ENCODE results near the gene TATDN2. TPM values are rescaled to one million over a fixed set of nuclear protein-coding genes. Genes with fewer than 3 reads are reported as not detected.
A peak's percentile ranks its signal among the peaks of the same experiment; 100 is the strongest.

TATDN2 gene
- polyA plus RNA-seq, 2 of the 4 experiments (the other 2 are of a cell fraction) = 22.4 to 34.9 TPM

DNA sequence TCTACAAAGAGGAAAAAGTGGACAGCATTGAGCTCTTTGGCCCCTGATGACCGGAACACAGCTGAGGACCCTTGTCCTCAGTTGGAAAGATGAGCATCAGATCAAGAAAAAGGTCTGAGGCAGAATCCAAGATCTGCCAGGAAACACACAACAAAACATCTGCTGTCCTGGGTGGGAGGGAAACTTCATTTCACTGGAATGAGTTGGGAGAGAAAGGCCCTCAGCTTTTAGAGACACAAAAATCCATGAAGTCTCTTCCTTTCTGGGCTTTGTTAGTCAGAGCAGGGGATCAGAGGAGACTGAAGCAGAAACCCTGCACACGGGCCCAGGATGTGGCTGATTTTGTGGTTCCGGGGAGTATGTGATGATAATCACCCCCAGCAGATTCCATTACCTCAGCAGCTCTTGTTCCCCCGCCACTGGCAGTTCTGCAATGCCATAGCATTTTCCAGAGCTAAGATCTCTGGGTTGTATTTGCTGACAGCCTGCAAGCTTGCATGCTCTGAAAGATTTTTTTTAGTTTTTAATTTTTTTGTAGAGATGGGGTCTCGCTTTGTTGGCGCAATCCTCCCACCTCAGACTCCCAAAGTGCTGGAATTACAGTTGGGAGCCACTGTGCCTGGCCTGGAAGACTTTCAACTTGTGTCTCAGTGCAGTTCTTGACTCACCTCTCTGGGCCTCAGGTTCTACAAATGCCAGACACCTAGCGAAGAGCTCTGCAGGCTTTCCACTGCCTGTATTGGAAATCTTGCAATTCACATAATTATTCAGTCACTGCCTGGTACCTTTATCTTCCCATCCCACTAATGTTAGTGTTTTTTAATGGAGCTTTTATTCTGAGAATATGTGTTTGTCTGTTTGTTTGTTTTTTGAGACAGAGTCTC lies 5.8 kb upstream of the TATDN2 start:
- ATAC-seq (no peak), FAIRE-seq (no peak), DNase-seq (ENCODE audit: low read depth in 1 of 2, low spot score in 1 of 2) (no peak)
- Histone ChIP-seq H3K27ac (no peak overlapping the region), H3K4me3 (no peak overlapping the region), H3K4me1 (no peaks in the 10 kb centered on the region), H3K4me2 (no peak overlapping the region), H3K9me3 (peaks cover 16% of the 10 kb centered on the region)
- 96% methylated on average over 7 of the region's 7 CpGs for WGBS (ENCODE audit: missing lambda C conversion rate)
- ChIA-PET POLR2A (no interaction called here), CTCF (interaction anchor here (0.7 to 1.6 kb wide), 6 partner anchors 11 to 50 kb away, joined by 3 to 7 read pairs (median 3); no protein-coding TSS in a partner anchor)
- TF ChIP-seq JUN (IDR thresholded peaks at IDR 0.05) = no peak

DNA sequence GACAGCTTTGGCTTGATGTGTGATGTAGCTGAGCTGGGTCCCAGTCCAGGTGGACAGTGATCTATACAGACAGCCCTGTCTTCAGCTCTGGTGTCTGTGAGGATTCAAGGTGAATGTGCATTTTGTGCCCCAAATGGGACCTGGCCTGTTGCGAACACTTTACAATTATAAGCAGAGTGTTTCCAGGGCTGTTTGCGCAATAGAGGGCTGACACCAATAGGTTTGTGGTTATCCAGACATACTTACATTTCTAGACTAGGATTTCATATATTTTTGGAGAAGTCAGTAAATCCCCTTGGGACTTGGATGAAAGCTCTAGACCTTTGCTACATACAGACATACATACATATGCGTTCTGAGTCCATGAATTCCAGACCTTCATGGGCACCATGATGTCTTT lies 4.2 kb upstream of the TATDN2 start:
- no peak overlapping the region for H3K4me3 ChIP-seq
- H3K4me1 ChIP-seq = 0 out of 3 replicates have a peak, but pooled peaks cover 4% of the 10 kb centered on the region
- ATAC-seq (no peak), DNase-seq (ENCODE audit: low read depth in 1 of 2, low spot score in 1 of 2) (no peak), FAIRE-seq (no peak)
- H3K27ac ChIP-seq = no peak overlapping the region
- H3K9me3 ChIP-seq = peaks cover 16% of the 10 kb centered on the region
- H3K4me2 ChIP-seq = no peak overlapping the region
- ChIA-PET CTCF (interaction anchor here (1.2 kb wide), 1 partner anchor 71 kb away, joined by 4 read pairs; no protein-coding TSS in a partner anchor), POLR2A (no interaction called here)
- 86% methylated on average over 3 of the region's 3 CpGs for WGBS (ENCODE audit: missing lambda C conversion rate)
- TF ChIP-seq, protein P1, sequence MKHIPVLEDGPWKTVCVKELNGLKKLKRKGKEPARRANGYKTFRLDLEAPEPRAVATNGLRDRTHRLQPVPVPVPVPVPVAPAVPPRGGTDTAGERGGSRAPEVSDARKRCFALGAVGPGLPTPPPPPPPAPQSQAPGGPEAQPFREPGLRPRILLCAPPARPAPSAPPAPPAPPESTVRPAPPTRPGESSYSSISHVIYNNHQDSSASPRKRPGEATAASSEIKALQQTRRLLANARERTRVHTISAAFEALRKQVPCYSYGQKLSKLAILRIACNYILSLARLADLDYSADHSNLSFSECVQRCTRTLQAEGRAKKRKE (CRISPR knock-in tag; IDR thresholded peaks at IDR 0.05; ENCODE audit: low read depth) = no peak
- TF ChIP-seq, protein P2, sequence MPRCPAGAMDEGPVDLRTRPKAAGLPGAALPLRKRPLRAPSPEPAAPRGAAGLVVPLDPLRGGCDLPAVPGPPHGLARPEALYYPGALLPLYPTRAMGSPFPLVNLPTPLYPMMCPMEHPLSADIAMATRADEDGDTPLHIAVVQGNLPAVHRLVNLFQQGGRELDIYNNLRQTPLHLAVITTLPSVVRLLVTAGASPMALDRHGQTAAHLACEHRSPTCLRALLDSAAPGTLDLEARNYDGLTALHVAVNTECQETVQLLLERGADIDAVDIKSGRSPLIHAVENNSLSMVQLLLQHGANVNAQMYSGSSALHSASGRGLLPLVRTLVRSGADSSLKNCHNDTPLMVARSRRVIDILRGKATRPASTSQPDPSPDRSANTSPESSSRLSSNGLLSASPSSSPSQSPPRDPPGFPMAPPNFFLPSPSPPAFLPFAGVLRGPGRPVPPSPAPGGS (IDR thresholded peaks at IDR 0.05) = no peak
- TF ChIP-seq, protein P3, sequence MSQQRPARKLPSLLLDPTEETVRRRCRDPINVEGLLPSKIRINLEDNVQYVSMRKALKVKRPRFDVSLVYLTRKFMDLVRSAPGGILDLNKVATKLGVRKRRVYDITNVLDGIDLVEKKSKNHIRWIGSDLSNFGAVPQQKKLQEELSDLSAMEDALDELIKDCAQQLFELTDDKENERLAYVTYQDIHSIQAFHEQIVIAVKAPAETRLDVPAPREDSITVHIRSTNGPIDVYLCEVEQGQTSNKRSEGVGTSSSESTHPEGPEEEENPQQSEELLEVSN (IDR thresholded peaks at IDR 0.05; ENCODE audit: borderline replicate concordance, low read depth) = no peak
- TF ChIP-seq, protein P4, sequence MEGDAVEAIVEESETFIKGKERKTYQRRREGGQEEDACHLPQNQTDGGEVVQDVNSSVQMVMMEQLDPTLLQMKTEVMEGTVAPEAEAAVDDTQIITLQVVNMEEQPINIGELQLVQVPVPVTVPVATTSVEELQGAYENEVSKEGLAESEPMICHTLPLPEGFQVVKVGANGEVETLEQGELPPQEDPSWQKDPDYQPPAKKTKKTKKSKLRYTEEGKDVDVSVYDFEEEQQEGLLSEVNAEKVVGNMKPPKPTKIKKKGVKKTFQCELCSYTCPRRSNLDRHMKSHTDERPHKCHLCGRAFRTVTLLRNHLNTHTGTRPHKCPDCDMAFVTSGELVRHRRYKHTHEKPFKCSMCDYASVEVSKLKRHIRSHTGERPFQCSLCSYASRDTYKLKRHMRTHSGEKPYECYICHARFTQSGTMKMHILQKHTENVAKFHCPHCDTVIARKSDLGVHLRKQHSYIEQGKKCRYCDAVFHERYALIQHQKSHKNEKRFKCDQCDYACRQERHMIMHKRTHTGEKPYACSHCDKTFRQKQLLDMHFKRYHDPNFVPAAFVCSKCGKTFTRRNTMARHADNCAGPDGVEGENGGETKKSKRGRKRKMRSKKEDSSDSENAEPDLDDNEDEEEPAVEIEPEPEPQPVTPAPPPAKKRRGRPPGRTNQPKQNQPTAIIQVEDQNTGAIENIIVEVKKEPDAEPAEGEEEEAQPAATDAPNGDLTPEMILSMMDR (IDR thresholded peaks at IDR 0.05) = no peak
- TF ChIP-seq HOXA7 (CRISPR knock-in tag; IDR thresholded peaks at IDR 0.05) = no peak
- TF ChIP-seq NFE2L2 (conservative IDR thresholded peaks at IDR 0.05; ENCODE audit: low read length) = no peak
- no peak for TF ChIP-seq KDM5A (IDR thresholded peaks at IDR 0.05)
- peak in 1 of 2 experiments; percentile 61; a peak in 3 of 4 replicates for TF ChIP-seq CEBPB (IDR thresholded peaks at IDR 0.05)
- TF ChIP-seq FOSB (CRISPR knock-in tag; IDR thresholded peaks at IDR 0.05) = no peak

DNA sequence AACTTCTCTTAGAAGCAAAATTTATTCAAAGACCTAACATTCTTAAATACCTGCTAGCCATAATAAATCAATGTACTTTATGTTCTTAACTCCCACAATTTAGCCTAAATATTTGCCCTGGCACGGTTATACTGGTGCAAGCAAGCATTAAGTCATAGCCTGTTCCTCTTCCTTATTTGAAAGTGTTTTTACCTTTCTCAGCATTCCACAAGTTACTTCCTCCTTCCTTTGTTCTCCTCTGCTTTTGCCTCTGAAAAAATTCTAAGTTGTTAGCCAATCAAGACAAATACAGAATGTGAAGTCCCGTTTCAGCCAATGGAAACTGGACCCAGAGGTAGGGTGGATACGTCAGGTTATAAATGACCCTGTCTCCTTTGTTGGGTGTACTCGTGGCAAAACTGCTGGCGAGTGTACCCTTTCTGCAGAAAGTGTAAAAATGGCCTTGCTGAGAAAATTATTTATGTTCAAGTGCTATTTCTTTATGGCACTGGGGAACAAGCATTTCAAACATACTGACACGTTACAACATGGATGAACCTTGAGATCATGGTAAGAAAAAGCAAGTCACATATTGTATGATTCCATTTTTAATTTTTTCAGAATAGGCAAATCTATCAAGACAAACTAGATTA lies 3.1 kb upstream of the TATDN2 start:
- FAIRE-seq = no peak

More for the DNA sequence above, 3.1 kb upstream of the TATDN2 start:
- DNase-seq (ENCODE audit: low read depth in 1 of 2, low spot score in 1 of 2) (no peak), ATAC-seq (no peak)
- peaks cover 16% of the 10 kb centered on the region for H3K9me3 ChIP-seq
- 91% methylated on average over 6 of the region's 6 CpGs for WGBS (ENCODE audit: missing lambda C conversion rate)
- no peak overlapping the region for H3K27ac ChIP-seq
- no peak overlapping the region for H3K4me3 ChIP-seq
- no peak overlapping the region for H3K4me2 ChIP-seq
- H3K4me1 ChIP-seq = peaks cover 12% of the 10 kb centered on the region
- TF ChIP-seq BHLHE40 (IDR thresholded peaks at IDR 0.05; ENCODE audit: low read depth, low read length) (no peak), EP300 (IDR thresholded peaks at IDR 0.05) (no peak), FOSB (CRISPR knock-in tag; IDR thresholded peaks at IDR 0.05) (no peak), CEBPB (IDR thresholded peaks at IDR 0.05) (no peak), JUN (IDR thresholded peaks at IDR 0.05) (no peak), HEYL (CRISPR knock-in tag; IDR thresholded peaks at IDR 0.05) (no peak), CHD2 (IDR thresholded peaks at IDR 0.05; ENCODE audit: low read length, partially characterized antibody) (no peak)
- POLR2A ChIA-PET = no interaction called here
- CTCF ChIA-PET = no interaction called here
